HCT116 (cell line): Measurements from ENCODE around the gene GALNT2.

Experiments
- EZH2 ChIP-seq: fragments of 200-600 bp; sonication (generic); IDR thresholded peaks from 2 replicates; pipeline ENCODE4 v1.6.1; 2017; ENCODE audit warnings: antibody characterized with exemption, mixed run types
- TCF7L2 ChIP-seq: IDR thresholded peaks from 2 replicates; pipeline ENCODE4 v1.7.0; 2011; ENCODE audit warnings: borderline replicate concordance, inconsistent platforms; ENCODE audit not compliant: insufficient read depth, insufficient read length; ENCODE audit errors: extremely low read depth
- TF ChIP-seq, protein P1 (sequence below), 3 experiments: fragments of 200-600 bp in 1 of 3; sonication (generic) in 1 of 3; IDR thresholded peaks in 2 of 3; conservative IDR thresholded peaks in 1 of 3; 2 replicates each; pipeline ENCODE4 v1.5.1; 2012 to 2017; ENCODE audit warnings: low read depth in 2 of 3, low read length in 2 of 3, antibody characterized with exemption in 1 of 3, borderline replicate concordance in 1 of 3, control low read depth in 1 of 3, mild to moderate bottlenecking in 1 of 3, mixed read lengths in 1 of 3, mixed run types in 1 of 3, moderate library complexity in 1 of 3; ENCODE audit not compliant: insufficient read depth in 1 of 3

- TF ChIP-seq, protein P1, sequence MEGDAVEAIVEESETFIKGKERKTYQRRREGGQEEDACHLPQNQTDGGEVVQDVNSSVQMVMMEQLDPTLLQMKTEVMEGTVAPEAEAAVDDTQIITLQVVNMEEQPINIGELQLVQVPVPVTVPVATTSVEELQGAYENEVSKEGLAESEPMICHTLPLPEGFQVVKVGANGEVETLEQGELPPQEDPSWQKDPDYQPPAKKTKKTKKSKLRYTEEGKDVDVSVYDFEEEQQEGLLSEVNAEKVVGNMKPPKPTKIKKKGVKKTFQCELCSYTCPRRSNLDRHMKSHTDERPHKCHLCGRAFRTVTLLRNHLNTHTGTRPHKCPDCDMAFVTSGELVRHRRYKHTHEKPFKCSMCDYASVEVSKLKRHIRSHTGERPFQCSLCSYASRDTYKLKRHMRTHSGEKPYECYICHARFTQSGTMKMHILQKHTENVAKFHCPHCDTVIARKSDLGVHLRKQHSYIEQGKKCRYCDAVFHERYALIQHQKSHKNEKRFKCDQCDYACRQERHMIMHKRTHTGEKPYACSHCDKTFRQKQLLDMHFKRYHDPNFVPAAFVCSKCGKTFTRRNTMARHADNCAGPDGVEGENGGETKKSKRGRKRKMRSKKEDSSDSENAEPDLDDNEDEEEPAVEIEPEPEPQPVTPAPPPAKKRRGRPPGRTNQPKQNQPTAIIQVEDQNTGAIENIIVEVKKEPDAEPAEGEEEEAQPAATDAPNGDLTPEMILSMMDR (IDR thresholded peaks at IDR 0.05 in 2 of 3, conservative IDR thresholded peaks at IDR 0.05 in 1 of 3; ENCODE audit: borderline replicate concordance in 1 of 3, insufficient read depth in 1 of 3, low read depth in 2 of 3, low read length in 2 of 3) = no peak
- TF ChIP-seq EZH2 (no peak), TCF7L2 (no peak)
Measured at GRCh38 chr1:230085178-230085515, 18.1 kb downstream of the GALNT2 start.
